CD4-positive, alpha-beta T cell treated with Interleukin-6 for 4 hours (primary cell): ENCODE measurements around the gene RFFL.

Experiments
- DNase-seq: peaks from one replicate; pipeline ENCODE4 v3.0.0-alpha.2; 2020; ENCODE audit warnings: mixed read lengths

RFFL gene

DNA sequence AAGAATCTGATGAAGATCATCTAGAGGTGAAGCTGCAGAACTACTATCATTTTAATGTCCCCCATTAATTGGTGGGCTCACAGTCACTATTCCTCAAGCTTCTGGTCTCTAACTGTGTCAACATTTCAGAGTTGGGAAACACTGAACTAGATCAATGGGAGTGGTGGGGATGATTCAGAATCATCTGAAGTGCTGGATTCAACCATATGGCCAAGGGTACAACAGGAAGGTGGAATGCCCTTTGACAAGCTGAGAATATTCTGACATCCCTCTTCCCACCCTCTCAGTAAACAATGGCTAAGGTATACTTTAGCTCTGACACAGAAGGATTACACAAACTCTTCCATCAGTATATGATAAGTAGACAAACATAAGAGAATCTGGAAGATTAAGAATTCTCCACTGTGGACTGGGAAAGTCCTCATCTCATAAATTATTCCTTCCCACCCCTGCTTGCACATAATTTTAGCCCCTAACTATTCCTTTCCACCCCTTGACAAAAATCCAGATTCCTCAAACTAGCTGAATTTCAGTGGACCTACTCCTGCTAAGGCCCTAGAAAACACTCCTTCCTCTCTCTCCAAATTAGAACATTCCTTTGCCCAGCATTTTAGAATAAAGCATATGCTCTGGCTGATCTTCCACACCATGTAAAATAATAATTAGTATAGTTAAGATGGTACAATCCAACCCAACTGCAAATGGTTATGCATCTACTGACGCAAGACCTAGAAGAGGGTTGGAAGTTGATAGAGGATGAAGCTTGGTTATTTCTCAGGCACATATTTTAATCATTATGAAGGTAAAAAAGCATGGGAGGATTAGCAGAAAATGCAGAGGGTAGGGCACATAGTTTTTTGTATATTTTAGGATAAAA lies 16.3 kb upstream of the RFFL start:
- DNase-seq, result no peak

GRCh38 chr17:35076874-35077273 lies 13.4 kb upstream of the RFFL start:
- DNase-seq, result no peak

DNA sequence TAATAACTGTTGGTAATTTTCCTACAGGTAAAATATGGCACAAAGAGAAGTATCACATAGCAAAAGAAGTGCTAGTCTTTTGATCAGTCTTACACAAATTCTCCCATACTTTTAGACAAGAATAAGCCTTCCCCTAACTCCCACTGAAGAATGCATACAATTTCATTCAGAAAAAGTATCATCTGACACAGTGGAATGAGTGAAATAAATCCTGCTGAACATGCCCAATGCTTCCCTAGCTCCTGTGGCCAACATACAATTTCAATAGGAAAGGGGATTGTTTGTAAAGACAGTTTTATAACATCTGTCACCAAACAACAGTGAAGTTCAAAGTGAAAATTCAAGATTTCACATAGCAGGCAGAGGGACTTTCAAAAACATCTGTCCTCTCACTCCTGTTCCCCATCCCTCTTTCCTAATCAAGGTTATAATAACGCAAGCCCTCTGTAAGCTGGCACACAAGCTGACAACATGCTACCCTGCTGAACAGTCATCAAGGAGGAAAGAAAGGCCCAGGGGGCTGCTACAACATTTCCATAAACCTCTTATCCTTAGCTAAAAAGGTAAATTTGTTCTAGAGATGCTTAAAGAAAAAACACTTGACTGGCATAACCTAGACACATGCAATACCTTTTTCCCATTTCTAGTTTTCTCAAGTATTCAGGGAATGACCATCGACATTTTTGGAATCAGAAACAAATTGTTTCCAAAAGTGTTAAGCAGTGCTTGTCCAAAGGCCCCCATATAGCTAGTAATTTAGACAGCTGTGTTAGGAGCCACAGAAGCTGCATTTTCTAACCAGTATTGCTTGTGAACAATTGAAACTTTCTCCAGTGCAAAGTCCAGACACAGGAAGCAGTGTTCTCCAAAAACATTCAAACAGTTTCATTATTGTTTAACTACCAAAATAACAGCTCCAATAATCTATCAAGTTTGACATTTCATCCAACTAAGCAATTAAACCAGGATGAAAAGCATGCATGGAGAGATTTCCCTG lies 11.5 kb upstream of the RFFL start:
- no peak for DNase-seq

DNA sequence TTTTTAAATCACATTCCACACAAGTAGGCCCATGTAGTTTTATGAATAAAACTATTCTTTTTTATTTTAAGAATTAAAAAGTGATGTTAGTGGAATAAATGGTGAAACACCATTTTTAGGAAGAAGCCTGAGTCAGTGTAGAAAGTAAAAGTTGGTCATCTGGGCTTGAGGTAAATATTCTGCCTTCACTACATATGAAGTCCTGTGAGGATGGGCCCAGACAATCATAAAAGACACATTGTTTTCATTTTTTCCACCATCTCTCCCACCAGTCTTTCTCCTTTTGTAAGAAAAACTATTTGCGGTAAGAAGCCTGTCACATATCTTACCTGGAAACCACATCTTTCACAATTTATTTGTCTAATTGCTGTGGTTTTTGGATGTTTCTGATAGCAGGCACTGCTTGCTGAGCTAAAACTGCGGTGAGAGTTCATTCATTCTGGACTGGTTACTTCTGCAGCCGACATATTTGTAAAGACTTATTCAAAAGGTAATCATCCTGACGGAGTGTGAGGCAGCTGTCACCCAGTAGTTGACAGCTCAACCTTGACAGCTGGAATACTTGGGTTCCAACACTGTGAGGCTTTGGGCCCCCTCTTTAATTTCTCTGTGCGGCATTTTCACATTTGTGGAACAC lies 10.6 kb upstream of the RFFL start:
- peak; percentile 22 for DNase-seq

GRCh38 chr17:35073183-35073790 lies 9.8 kb upstream of the RFFL start:
- DNase-seq, result peak; percentile 35

DNA sequence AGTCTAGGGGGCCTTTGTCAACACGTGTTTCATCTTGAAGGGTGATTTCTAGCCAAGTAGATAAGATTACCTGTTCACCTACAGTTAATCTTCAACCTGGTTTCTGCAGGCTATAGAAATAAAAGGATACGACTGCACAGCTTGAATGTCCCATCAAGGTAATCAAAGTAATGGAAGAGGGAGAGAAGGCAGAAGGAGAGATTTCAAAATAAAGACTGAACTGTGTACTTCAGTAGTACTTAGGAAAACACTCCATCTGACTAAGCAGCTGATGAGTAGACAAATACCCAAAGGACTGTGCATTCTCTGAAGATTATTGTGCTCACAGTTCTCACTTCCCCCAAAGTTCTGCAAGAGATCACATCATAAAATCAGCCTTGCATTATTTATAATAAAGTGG lies 5.8 kb upstream of the RFFL start:
- DNase-seq, result no peak

DNA sequence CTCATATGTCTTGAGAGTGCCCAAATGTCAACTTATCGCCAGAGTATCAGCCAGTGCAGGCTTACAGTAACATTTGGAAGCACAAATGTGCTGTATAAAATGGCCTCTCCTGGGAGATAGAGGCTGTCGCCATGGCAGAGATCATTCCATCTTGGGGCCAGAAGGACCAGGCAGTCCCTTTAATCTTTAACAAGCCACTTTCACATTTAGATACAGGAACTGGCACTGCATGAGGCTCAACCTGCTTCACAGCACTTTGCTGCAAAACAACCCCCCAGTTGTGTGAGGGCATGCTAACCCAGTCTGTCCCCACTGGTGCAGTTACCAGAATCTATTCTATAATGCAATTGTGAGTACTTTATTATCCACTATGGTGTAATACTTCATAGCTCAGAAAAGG lies 4.7 kb upstream of the RFFL start:
- DNase-seq, result no peak

DNA sequence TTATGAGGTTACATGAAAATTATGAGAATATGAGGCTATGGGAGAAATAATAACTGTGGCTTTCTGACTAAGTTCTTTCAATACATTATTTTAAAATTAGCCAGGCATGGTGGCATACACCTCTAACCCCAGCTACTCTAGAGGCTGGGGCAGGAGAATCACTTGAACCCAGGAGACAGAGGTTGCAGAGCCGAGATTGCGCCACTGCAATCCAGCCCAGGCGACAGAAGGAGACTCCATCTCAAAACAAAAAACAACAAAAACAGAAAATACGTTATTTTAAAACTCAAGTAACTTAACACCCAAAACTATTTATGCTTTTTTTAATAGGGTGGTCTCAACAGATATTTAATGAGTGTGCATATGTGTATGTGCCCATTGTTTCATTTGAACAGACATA lies 2.4 kb upstream of the RFFL start:
- DNase-seq, result no peak

GRCh38 chr17:35064516-35065215 lies 1.2 kb upstream of the RFFL start:
- no peak for DNase-seq

DNA sequence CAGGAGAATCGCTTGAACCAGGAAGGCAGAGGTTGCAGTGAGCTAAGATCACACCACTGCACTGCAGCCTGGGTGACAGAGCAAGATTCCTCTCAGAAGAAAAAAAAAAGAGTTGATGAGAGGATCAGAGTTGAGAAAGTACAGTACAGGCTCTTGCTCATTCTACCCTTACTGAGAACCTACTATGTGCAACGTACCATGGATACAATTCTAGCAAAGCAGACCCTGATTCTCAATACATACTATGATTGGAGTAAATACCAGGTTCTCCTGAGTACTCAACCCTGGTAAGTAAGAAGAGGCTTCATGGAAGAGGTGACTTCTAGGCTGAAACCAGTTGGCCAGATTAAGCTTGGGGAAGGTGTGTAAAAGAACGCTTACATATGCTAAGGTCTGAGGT lies 1.2 kb downstream of the RFFL start:
- no peak for DNase-seq

DNA sequence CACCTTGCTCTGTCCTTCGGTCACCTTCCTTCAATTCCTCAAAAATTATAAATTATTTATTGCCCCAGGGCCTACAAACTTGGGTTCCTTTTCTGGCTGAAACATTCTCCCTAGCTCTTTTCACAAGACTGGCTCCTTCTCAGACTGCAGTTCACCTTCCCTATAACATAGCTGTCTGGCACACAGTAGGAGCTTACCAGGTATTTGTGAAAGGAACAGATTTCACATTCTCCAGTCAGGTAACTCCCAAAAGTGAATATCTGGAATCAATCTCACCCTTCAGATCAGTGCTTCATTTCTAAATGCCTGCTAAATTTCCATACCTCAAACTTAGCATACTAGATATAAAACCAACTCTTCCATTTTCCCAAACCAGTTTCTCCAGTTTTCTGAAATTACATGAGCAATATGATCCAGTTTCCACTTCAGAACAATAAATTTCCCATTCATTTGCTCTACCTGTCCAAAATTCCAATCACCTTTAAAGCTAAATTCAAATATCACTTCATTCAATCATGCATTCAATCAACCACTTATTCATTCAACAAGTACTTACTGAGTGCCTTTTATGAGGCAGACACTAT lies 6.1 kb downstream of the RFFL start:
- DNase-seq, result no peak

DNA sequence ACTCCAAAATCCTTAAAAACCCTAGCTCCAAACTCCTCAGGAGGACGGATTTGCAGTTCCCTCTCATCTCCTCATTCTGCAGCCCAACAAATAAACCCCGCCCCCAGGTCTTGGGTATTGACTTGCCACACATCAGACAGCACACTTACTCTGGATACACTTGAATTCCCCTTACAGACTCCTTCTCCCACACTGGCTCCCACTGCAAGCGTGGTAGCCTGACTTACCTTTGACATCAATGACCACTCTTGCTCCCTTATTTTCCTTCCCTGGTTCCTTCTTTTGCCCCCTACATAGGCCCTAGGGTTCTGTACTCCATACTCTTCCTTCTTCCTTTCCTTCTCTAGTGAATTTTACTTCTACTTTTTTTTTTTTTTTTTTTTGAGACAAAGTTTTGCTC lies 7.5 kb downstream of the RFFL start:
- peak; percentile 38 for DNase-seq

- no peak for DNase-seq
Observed at GRCh38 chr17:35053204-35053603, 10.3 kb downstream of the RFFL start.

- DNase-seq, result no peak
Observed at GRCh38 chr17:35052780-35053179, 10.7 kb downstream of the RFFL start.

DNA sequence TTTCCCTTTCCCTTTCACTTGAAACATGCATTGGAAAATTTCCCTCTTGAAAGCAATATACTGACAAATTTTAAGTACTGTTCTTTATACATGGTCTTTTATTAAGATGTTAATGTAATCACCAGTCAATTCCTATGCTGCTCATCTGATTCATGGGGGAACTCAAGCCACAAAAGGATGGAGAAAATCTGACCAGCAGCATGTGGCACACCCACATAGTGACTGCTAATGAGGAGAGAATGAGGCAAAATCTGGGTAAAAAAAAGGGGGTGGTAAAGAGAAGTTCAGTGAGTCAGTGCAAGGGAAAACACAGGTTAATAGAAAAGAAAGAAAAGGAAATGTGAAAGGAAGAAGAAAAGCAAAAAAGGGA lies 11.3 kb downstream of the RFFL start:
- no peak for DNase-seq

- DNase-seq, result no peak
Observed at GRCh38 chr17:35051579-35052240, 11.8 kb downstream of the RFFL start.

DNA sequence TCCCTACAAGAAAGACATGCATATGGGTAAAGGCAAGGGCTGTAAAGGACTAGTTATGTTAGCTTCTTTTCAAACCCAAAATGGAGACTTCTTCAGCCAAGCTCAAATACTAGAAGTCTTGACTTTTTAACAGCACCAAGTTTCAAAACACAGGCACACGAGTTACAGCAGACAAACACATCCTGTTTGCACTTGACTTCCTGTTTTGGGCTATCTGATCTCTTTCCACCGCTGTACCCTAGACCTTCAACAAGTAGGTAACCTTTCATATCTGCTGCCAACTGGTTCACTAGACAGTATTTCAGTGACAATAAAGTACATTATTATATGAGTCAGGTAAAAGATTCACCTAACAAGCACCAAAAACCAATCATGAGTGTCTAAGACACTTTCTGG lies 12.3 kb downstream of the RFFL start:
- DNase-seq, result peak; percentile 63

GRCh38 chr17:35050170-35050569 lies 13.3 kb downstream of the RFFL start:
- DNase-seq, result no peak

GRCh38 chr17:35048685-35049379 lies 14.7 kb downstream of the RFFL start:
- DNase-seq, result peak; percentile 14

DNA sequence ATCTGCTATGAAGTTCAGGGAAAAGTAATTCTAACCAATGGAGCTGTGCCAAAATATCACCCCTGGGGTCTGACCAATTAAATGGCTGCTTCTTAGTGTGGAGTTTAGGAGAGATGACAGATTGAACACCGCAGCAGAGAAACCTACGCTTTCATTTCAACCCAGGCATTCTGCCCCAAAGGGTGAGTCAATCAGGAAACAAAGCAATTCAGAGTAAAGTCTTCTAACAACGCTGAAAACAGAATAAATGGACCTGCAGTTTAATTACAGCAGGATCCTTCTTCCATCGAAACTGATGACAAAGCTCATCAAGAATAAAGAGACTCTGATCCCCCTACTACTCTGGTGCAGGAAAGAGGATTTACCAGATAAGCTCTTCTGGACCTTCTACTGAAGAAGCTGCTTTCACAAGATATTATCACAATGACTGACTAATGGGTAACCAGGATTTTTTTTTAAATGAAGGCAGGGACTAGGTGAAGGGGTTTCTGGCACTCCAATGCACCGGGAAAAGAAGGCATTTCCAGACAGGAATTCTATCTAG lies 16.7 kb downstream of the RFFL start:
- peak; percentile 72 for DNase-seq
